Thyroid gland (tissue), 4 donors: ENCODE measurements around the gene GTPBP6. TPM values are rescaled to one million over a fixed set of nuclear protein-coding genes. Genes with fewer than 3 reads are reported as not detected.

Experiments used
- DNase-seq, 2 donors: peaks; one replicate each; pipeline ENCODE4 v3.0.0-alpha.2; 2019
- H3K27ac ChIP-seq, 3 donors: fragments of 200-600 bp; sonication (generic); 1 replicate in 2 of 3; 2 replicates in 1 of 3; pipeline ENCODE4 v1.5.1; 2016 to 2019; ENCODE audit warnings: mild to moderate bottlenecking in 1 of 3, moderate library complexity in 1 of 3
- H3K27me3 ChIP-seq: fragments of 200-600 bp; sonication (generic); one replicate; pipeline ENCODE4 v1.5.1; 2019
- H3K36me3 ChIP-seq, 2 donors: fragments of 200-600 bp; sonication (generic); one replicate each; pipeline ENCODE4 v1.5.1; 2016 to 2019
- H3K4me1 ChIP-seq, 2 donors: fragments of 200-600 bp; sonication (generic); one replicate each; pipeline ENCODE4 v1.5.1; 2017 to 2019
- H3K4me3 ChIP-seq, 3 donors: fragments of 200-600 bp; sonication (generic); replicated peaks in 1 of 3; 1 replicate in 2 of 3; 2 replicates in 1 of 3; pipeline ENCODE4 v1.5.1; 2016; ENCODE audit warnings: mild to moderate bottlenecking in 1 of 3
- H3K9me3 ChIP-seq: fragments of 200-600 bp; sonication (generic); one replicate; pipeline ENCODE4 v1.5.1; 2017
- POLR2A ChIP-seq, 2 donors: fragments of 450-650 bp; IDR thresholded peaks; one replicate each; pipeline ENCODE4 v1.6.1; 2017; ENCODE audit warnings: antibody characterized with exemption in 2 of 2, mild to moderate bottlenecking in 2 of 2, moderate library complexity in 1 of 2
- WGBS, 2 donors: methylation state at CpG; one replicate each; pipeline ENCODE4 v1.1.5; 2017; 5-methylcytosine and 5-hydroxymethylcytosine counted together
- intact Hi-C: fragments of 100-400 bp; cut with DNase I; formaldehyde crosslinking; loops from one replicate; pipeline ENCODE4 v1.15.1; 2023
- total RNA-seq, 4 donors: library from RNA; depleted of rRNA; stranded (reverse); fragments of >200 nt; gene quantifications; one replicate each; pipeline ENCODE4 v1.2.3, GENCODE V29; 2016
- TF ChIP-seq, protein P1 (sequence below), 6 experiments: fragments of 200-600 bp in 3 of 6; fragments of 450-650 bp in 3 of 6; sonication (generic) in 3 of 6; IDR thresholded peaks; one replicate each; pipeline ENCODE4 v1.5.1; 2016 to 2019; ENCODE audit warnings: antibody characterized with exemption in 6 of 6, mild to moderate bottlenecking in 2 of 6, inconsistent platforms in 1 of 6, moderate library complexity in 1 of 6

Gene GTPBP6
- total RNA-seq, 4 donors from 2014 or later = 39.9 to 54.9 (median 47.9) TPM

DNA sequence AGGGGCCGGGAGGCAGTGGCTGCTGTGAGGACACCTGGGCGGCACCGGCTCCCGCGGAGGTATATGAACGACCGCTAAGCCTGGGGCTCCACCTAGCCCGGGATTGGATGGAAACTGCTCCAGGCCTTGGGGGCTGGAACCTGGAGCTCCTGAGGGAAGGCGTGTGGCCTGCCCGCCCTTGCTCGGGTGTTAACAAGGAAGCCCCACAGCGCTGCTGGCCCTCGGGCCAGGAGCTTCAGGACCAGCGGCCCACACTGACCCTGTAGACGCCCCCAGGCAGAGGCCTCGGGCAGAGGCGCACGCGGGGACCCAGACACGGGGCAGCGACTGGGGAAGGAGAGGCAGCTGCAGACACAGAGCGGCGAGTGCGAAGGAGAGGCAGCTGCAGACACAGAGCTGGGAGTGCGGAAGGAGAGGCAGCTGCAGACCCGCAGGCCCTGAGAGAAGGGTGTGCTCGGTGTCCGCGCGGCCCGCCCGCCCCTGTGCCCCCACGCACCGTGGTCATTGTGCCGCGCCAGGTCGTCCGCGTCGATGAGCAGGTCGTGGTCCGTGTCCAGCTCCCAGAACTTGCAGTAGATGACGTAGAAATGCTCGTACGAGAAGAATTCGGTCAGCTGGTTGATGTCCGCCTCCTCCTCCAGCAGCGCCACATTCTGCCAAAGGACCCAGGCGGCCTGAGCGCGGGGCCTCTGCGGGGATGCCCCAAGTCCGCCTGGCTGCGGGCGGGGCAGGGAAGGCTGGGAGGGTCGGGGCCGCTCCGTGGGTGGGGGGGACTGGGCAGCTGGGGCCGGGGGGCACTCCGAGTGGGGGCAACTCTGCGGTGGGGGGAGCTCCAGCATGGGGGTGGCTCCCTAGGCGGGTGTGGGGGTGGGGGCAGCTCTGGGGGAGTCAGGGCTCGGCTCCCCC lies 26.7 kb upstream of the GTPBP6 start:
- Histone ChIP-seq H3K27ac (no peak overlapping the region), H3K4me1 (no peaks in the 10 kb centered on the region), H3K9me3 (no peaks in the 10 kb centered on the region), H3K27me3 (no peaks in the 10 kb centered on the region), H3K4me3 (no peak overlapping the region), H3K36me3 (no peaks in the 10 kb centered on the region)
- 95% methylated on average over 36 to 45 of the region's 63 CpGs for WGBS, 2 donors
- intact Hi-C loops = no loop called here
- no peak for TF ChIP-seq POLR2A (IDR thresholded peaks at IDR 0.05)
- TF ChIP-seq, protein P1, sequence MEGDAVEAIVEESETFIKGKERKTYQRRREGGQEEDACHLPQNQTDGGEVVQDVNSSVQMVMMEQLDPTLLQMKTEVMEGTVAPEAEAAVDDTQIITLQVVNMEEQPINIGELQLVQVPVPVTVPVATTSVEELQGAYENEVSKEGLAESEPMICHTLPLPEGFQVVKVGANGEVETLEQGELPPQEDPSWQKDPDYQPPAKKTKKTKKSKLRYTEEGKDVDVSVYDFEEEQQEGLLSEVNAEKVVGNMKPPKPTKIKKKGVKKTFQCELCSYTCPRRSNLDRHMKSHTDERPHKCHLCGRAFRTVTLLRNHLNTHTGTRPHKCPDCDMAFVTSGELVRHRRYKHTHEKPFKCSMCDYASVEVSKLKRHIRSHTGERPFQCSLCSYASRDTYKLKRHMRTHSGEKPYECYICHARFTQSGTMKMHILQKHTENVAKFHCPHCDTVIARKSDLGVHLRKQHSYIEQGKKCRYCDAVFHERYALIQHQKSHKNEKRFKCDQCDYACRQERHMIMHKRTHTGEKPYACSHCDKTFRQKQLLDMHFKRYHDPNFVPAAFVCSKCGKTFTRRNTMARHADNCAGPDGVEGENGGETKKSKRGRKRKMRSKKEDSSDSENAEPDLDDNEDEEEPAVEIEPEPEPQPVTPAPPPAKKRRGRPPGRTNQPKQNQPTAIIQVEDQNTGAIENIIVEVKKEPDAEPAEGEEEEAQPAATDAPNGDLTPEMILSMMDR (IDR thresholded peaks at IDR 0.05) = no peak
- DNase-seq = no peak

DNA sequence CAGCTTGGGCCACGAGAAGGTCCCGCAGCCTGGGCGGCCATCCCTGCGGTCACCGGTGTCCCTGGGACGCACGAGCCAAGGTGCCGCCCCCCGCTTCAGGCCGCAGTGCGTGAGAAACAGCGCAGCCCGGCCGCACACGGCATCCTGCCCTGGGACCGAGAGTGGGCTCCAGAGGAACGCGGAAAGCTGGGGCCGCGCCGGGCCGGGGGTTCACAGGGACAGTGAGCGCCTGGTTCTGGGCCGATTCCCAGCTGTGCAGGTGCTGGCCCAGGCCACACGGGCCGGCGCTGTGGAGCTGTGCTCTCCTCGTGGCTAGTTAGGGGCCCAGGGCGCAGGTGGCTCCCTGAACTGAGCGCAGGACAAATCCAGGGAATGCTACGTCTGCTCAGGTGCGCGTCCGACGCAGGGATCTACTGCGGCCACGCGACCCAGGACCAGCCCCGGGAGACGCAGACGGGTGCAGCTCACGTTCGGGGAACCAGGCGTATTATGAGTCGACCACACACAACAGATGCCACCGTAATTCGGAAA lies 25.8 kb upstream of the GTPBP6 start:
- DNase-seq = no peak
- 98 to 99% methylated on average over 16 to 35 of the region's 47 CpGs for WGBS, 2 donors
- Histone ChIP-seq H3K27ac (no peak overlapping the region), H3K4me3 (no peak overlapping the region), H3K36me3 (no peaks in the 10 kb centered on the region), H3K4me1 (no peaks in the 10 kb centered on the region), H3K27me3 (no peaks in the 10 kb centered on the region), H3K9me3 (no peaks in the 10 kb centered on the region)
- intact Hi-C loops = no loop called here
- TF ChIP-seq, protein P1 (IDR thresholded peaks at IDR 0.05) = no peak
- TF ChIP-seq POLR2A (IDR thresholded peaks at IDR 0.05) = no peak

DNA sequence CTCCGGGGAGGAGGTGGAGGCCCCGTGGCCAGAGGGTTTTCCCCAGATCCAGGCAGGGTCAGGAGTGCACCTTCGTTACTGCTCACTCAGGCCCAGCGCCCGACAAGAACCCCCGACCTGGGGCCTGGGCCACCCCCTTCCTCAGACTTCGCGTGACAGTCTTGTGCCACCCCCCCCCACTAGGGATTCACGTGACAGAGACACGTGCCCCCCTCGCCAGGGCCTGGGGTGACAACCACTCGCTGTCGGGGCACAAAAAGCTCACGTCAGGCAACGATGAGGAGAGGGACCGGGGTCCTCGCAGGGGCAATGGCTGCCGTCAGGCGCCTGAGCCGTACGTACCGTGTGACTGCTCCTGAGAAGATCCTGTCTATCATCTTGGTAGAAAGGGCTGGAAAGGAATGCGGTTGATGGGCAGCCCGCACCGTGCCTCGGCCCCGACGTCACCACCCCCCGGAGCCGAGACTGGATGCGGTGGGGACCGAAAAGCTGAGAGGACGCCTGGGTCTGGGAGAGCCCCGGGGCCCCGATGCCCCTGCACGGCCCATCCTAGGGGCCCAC lies 23.0 kb upstream of the GTPBP6 start:
- H3K4me1 ChIP-seq = no peaks in the 10 kb centered on the region
- intact Hi-C loops = no loop called here

DNA sequence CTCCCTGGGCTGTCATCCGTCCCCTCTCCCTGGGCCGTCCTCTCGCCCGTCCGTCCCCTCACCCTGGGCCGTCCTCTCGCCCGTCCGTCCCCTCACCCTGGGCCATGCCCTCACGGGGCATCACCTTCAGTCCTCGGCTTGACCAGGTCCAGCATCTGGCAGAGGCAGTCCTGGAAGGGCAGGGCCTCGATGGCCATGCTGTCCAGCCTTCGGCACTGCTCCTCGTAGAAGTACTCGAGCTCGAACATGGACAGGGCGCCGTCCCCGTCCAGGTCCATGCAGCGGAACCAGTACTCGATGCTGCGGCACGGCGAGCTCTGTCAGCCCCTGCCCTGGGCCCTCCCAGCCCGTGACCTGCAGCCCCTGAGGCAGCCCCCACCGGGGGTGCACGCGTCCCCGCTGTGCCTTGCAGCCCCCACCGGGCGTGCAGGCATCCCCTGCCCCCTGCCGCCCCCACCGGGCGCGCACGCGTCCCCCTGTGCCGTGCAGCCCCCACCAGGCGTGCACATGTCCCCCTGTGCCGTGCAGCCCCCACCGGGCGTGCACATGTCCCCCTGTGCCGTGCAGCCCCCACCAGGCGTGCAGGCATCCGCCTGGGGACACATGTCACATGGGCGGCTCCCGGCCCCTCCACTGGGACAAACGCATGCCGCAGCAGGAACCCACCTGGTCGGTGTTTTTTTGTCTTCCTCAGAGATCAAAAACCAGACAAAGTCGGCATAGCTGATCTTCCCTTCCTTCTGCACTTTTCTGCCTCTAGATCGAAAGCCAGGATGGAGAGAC lies 22.2 kb upstream of the GTPBP6 start:
- no peaks in the 10 kb centered on the region for H3K27me3 ChIP-seq
- H3K4me1 ChIP-seq = no peaks in the 10 kb centered on the region
- DNase-seq = no peak
- H3K27ac ChIP-seq = no peak overlapping the region
- 90 to 95% methylated on average over 17 to 29 of the region's 52 CpGs for WGBS, 2 donors
- H3K4me3 ChIP-seq = no peak overlapping the region
- TF ChIP-seq, protein P1 (IDR thresholded peaks at IDR 0.05) = no peak
- no peak for TF ChIP-seq POLR2A (IDR thresholded peaks at IDR 0.05)
- no peaks in the 10 kb centered on the region for H3K9me3 ChIP-seq
- no peaks in the 10 kb centered on the region for H3K36me3 ChIP-seq
- intact Hi-C loops = no loop called here

More for the DNA sequence above, 23.0 kb upstream of the GTPBP6 start:
- Histone ChIP-seq H3K9me3 (no peaks in the 10 kb centered on the region), H3K4me3 (no peak overlapping the region), H3K27me3 (no peaks in the 10 kb centered on the region), H3K27ac (no peak overlapping the region), H3K36me3 (no peaks in the 10 kb centered on the region)
- WGBS, 2 donors = 95 to 99% methylated on average over 31 to 32 of the region's 36 CpGs
- no peak for DNase-seq
- TF ChIP-seq POLR2A (IDR thresholded peaks at IDR 0.05) = no peak
- TF ChIP-seq, protein P1 (IDR thresholded peaks at IDR 0.05) = no peak
